Suppressor macrophage treated with lipopolysaccharide for 1 hour (primary cell): ENCODE results near the gene INPP1.
"Not testable (repeated sequence)": the region's sequence is repeated elsewhere in the genome, so short reads cannot be mapped to it uniquely, and the experiment has no call there.

ENCODE experiments used
- DNase-seq, 3 donors: peaks; one replicate each; pipeline ENCODE4 v3.0.0-alpha.2; 2020 to 2022

Gene INPP1

GRCh38 chr2:190343536-190344275 lies at the start of gene INPP1:
TSS of gene INPP1 (plus strand) at chr2:190343589. CDS start at chr2:190360103, 16,514 bp downstream.
- peak; percentile 84 to 90 (median 89) for DNase-seq

- not testable (repeated sequence) for DNase-seq
Observed at GRCh38 chr2:190297880-190298279, 45.5 kb upstream of the INPP1 start.

GRCh38 chr2:190301032-190301431 lies 42.4 kb upstream of the INPP1 start:
- no peak for DNase-seq

- DNase-seq, result no peak
Observed at GRCh38 chr2:190302052-190302451, 41.3 kb upstream of the INPP1 start.

- DNase-seq, result no peak
Observed at GRCh38 chr2:190303647-190304046, 39.7 kb upstream of the INPP1 start.

GRCh38 chr2:190304404-190304803 lies 39.0 kb upstream of the INPP1 start:
- no peak for DNase-seq

GRCh38 chr2:190308031-190308430 lies 35.4 kb upstream of the INPP1 start:
- no peak for DNase-seq

- no peak for DNase-seq
Observed at GRCh38 chr2:190311893-190312634, 31.3 kb upstream of the INPP1 start.

- not testable (repeated sequence) for DNase-seq
Observed at GRCh38 chr2:190312635-190313025, 30.8 kb upstream of the INPP1 start.

GRCh38 chr2:190313880-190314279 lies 29.5 kb upstream of the INPP1 start:
- DNase-seq, result no peak

- no peak for DNase-seq
Observed at GRCh38 chr2:190315273-190315672, 28.1 kb upstream of the INPP1 start.

GRCh38 chr2:190318514-190318913 lies 24.9 kb upstream of the INPP1 start:
- no peak for DNase-seq

- peak in 1 of 3 donors; percentile 14 for DNase-seq
Observed at GRCh38 chr2:190318931-190319554, 24.3 kb upstream of the INPP1 start.

GRCh38 chr2:190319555-190320498 lies 23.6 kb upstream of the INPP1 start, which contains the start of gene HIBCH:
TSS of gene HIBCH (minus strand) at chr2:190319826. CDS start at chr2:190319750, 76 bp downstream.
- DNase-seq, result peak; percentile 98 to 99 (median 98)

- peak in 2 of 3 donors; percentile 4 to 43 for DNase-seq
Observed at GRCh38 chr2:190320696-190321095, 22.7 kb upstream of the INPP1 start.

GRCh38 chr2:190323406-190323805 lies 20.0 kb upstream of the INPP1 start:
- no peak for DNase-seq

GRCh38 chr2:190325588-190325987 lies 17.8 kb upstream of the INPP1 start:
- no peak for DNase-seq

GRCh38 chr2:190327867-190328572 lies 15.4 kb upstream of the INPP1 start:
- no peak for DNase-seq

- no peak for DNase-seq
Observed at GRCh38 chr2:190328573-190329147, 14.7 kb upstream of the INPP1 start.

GRCh38 chr2:190333395-190333794 lies 10.0 kb upstream of the INPP1 start:
- DNase-seq, result no peak

GRCh38 chr2:190333928-190334327 lies 9.5 kb upstream of the INPP1 start:
- no peak for DNase-seq
